GM19351 (cell line): ENCODE data around the gene RALGPS1.

Source experiments
- ATAC-seq: cut with Tn5 transposase; IDR thresholded peaks from one replicate; pipeline ENCODE4 v1.9.1; 2021; ENCODE audit warnings: mild to moderate bottlenecking, moderate library complexity; ENCODE audit not compliant: unreplicated experiment

RALGPS1 gene

DNA sequence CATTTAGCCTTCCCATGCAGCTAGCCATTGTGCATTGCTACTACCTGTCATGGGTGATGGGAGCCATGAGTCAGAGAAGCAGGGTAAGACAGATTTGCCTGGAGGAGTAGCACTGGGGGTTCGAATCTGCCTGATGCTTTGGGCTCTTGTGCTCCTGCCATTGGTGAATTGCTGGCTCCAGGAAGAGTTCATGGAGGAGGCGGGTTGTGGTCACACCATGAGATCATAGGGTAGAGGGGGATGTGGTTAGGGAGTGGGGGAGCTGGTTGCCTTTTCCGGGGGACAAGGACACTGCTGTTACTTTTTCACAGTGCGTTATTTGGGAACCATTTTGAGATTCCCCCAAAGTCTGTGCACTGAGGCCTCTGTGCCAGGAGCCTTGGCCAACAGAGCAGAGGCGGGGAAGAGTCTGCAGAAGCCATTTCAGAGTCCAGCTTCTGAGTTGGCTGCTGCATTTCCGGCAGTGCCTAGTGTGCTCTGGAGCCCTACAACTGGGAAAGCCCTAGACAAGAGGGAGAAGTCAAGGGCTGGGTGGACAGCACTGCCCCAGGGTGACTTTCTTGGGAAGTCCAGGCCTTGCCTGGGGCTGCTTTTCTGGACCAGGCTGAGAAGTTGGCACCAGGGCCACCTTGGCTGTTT lies 201.6 kb downstream of the RALGPS1 start:
- no peak for ATAC-seq

DNA sequence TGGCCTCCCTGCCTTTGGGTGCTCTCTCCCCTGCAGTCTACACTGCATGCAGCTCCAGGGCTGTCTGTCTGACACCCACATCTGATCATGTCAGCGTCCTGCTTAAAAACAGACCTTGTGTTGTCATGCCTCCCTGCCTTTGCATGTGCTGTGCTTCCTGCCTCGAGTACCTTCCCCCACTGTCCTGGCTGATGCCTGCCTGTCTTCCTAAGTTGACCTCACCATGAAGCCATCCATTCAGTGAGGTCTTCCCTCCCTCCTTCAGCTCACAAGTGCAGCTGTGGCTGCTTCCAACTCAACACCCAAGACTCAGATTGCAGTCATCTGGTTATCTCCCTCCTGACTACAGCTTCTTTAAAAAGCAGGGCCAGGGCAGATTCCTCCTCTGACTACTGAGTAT lies 202.4 kb downstream of the RALGPS1 start:
- no peak for ATAC-seq

DNA sequence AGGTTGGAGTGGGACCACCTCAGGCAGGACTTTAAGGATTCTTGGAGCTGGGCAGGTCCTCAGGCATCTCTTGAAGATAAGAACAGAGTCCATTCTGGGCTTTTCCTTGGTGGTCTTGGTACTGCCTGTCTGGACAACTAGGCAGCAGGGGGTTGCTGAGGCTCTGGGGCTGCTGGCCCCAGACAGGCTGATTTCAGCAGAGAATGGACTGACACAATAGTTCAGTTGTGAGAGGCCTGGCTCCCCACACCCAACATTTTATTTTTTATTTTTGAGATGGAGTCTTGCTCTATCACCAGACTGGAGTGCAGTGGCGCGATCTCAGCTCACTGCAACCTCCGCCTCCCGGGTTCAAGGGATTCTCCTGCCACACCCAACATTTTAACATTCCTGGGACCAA lies 203.2 kb downstream of the RALGPS1 start:
- no peak for ATAC-seq

DNA sequence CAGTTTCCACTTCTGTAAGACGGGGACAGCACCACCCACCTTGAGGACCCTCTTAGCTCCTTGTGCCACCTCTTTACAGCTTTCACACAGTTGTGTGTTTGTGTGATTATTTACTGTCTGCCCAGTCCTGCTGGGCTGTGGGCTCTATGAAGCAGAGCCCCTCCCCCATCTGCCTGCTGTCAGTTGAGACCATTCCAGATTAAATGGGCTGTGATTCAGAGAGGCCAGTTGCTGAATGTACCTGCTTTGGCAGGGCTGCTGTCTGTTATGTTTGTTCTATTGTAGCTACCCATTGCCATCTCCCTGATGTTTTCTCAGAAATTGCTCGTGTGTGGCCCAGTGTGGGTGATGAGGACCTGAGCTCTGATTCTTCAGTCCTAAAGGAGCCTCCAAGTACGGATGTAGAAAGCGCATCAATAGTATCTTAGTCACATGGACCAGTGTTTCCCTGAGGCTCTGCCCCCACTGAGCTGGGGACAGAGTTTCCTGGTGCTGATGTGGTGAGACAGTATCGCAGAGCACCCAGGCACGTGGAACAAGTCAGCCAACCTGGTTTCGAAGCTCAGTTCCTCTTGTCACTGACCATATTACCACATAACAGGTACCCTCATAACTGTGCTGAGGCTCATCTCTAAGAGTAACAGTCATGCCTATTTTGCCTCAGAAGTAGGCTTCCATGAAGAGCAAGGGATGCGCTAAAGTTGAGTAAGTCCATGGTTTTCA lies 204.2 kb downstream of the RALGPS1 start:
- no peak for ATAC-seq

DNA sequence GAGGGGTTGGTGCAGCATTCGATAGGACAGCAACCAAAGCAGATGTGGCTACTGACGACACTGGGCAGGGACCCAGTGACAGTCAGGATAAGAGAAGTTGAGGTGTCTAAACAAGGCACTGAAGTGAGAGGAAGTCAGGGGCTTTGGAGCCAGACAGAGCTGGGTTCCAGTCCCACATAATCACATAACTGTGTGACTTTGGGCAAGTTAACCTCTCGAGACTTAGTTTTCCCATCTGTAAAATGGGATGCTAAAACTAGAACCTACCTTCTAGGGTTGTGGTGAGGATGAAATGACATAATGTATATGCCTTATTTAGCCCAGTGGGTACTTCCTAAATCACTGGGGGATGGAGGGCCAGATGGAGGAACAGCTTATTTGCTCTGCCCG lies 204.7 kb downstream of the RALGPS1 start:
- ATAC-seq = no peak

DNA sequence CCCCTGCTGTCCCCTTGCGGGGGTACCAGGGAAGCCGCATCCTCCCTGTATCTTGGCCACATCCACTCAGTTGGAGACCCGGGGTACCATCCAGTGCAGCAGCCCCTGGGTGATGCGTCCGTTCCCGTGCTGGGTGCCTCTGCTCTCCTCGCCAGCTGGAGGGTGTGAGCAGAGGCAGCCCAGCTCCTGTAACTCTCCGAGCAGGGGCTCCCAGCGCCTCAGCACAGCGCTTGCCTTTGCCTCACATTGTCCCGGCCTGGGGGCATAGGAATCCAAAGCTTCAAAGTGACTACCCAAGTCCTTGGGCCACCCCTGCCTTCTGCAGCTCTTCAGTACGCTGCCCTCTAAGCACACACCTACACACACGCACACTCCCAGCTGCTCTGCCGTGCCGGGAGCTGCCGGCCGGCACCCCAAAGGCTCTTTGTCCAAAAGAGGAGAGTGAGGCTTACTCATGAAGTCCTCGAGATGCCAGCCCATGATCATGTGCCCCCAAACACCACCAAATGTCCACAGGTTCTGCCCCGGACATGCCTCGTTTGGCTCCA lies 207.1 kb downstream of the RALGPS1 start:
- ATAC-seq = no peak

DNA sequence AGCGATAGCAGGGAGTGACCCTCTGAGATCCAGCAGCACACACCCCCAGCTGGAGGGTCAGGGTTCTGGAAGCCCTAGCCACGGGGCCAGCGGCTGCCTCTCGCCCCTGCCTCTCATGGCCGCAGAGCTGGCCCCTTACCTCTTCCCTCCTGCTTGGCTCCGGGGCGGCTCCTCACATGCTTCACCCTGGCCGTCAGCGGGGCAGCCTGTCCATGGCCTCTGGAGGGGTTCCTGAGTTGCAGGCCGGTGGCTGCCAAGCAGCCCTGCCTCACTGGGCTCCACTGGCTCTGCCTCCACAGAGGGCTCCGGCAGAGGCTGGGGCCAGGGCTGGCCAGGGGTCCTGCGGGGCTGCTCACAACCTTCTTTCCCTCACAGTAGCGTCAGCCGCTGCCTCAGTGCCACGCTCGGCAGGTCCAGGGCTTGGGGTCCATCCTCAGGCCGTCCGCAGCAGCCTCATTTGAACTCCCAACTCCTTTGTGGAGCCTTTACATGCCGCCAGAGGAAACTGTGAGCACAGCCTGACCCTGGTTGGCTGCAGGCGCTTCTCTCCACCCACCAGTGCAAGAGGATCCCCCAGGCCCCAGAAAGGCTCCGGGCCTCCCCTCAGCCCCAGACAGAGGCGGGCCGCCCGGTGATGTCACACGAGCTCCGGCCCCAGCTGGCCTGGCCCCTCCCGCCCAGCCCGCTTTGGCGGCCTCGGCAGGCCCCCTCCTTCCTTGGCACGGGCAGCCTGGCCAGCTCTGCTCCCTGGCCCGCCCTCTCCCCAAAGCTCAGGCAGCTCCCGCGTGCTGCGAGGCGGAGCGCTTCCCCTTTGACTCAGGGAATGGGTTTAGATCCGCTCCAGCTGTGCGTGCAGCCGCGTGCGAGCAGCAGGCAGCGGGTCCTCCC lies 207.8 kb downstream of the RALGPS1 start, which contains the start of gene ANGPTL2:
ANGPTL2 (minus strand) TSS at position 460 of the 888 bp plus-strand sequence. CDS start 13,904 bp downstream, outside the sequence.
- no peak for ATAC-seq

DNA sequence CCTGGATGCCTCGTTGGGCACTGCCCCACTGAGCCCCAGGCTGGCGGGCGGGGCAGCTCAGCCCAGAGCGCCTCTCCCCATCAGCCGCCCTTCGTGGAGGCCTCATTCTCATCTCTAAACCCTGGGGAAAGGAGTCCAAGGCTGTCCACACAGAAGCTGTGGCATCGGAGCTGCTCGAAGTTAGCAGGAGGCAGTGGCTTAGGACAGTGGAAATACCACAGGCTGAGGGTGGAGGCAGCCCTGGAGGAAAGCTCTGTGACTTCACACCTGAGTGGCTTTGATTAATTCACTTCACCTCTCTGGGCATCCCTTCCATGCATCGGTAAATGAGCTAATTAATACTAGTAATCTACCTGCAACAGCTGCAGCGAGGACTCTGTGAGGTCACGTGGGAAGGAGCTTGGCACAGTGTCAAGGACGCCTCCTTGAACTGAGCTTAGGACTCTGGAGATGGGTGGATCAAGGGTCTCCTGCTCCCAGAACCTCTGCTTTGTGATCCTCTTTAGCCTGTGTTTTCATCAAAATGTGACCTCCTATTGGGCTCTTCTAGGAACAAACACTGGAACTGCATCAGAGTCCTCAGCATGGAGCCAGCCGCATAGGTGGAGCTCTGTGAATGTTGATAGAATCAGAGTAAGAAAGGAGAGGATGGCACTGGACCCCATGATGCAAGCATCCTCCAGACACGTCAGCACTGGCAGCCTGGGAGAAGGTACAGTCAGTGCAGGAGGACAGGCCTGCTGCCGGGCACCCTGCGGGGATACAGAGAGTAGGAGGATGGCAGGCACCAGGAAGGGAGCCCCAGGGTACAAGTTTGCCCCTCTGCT lies 208.7 kb downstream of the RALGPS1 start:
- no peak for ATAC-seq

DNA sequence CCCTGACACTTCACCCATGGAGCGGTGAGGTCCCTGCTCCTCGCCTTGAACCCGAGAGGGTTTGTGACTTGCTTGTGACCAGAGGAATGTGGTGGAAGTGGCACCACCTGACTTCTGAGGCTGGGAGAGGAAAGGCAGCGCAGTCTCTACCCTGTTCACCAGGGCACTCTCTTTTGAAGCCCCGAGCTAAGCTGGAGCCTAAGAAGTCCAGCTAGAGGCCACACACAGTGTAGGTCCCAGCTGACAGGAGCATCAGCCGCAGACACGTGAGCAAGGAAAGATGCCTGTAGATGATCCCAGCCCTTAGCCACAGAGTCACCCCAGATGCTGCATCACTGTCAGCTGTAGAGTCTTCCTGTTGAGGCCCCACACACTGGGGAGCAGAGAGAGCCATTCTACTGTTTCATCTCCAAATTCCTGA lies 209.5 kb downstream of the RALGPS1 start:
- no peak for ATAC-seq

DNA sequence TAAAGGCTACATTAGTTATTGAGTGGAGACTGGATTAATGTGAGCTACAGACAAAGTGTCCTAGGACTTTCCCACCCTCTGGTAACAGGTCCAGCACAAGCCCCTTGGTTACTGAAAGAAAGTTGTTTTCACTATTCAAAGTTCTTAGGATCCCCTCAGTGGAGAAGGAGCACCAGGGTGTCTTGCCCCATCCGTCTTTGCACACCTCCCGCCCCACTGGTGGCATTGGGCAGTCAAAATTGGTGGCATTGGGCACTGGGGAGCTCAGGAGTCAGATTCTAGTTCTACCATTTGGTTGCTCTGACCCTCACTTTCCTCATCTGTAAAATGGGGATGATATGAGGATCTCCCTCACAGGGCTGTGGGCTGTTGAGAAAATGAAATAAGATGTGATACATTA lies 210.2 kb downstream of the RALGPS1 start:
- ATAC-seq = no peak

DNA sequence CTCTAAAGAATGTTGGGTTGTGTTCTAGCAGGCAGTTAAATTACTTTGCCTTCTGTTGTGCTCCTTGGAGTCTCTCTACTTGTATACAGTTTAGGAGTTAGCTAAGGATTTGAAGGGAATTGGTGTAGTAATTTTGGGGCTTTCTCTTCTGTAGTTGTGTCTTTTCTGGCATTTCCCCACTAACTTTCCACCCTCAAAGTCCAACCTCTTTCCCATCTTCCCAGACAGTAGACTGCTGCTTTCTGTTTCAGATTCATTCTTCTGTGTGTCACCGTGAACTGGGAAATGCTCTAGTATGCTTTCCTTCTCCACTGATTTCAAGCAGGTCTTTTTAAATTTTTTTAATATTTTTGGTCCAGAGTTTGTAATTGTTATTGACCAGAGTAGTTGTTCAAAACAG lies 212.4 kb downstream of the RALGPS1 start:
- no peak for ATAC-seq

DNA sequence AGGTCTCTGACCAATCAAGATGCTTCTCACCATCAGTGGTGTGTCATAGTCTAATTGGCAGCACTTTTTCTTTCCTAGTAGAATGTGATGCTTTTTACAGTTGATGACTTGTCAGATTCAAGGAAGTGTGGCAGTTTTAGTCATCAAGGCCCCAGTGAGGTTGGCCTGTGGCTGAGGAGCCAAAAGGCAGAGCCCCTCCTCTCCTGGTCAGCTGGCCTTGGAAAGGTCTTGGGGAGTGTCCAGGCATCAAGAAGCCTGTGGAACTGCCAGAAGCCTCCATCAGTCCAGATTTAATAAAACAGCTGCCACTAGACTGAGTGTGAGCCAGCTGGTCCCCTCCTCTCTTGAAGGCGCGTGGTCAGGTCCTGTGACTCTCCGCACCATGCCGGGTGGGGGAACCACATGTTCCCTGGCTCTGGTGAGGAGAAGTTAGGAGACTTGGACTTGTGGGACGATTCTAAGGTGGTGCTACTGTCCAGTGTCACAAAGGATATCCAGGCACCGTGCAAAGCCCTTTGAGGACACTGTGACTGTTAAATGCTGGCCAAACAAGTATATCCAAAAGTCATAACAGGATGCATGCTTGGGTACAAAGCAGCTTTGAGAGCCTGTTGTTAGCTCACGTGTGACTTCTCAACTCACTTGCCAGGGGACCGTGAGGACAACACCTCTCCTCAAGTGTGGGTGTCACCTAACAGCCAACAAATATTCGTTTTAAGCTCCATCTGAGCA lies 213.9 kb downstream of the RALGPS1 start:
- no peak for ATAC-seq

DNA sequence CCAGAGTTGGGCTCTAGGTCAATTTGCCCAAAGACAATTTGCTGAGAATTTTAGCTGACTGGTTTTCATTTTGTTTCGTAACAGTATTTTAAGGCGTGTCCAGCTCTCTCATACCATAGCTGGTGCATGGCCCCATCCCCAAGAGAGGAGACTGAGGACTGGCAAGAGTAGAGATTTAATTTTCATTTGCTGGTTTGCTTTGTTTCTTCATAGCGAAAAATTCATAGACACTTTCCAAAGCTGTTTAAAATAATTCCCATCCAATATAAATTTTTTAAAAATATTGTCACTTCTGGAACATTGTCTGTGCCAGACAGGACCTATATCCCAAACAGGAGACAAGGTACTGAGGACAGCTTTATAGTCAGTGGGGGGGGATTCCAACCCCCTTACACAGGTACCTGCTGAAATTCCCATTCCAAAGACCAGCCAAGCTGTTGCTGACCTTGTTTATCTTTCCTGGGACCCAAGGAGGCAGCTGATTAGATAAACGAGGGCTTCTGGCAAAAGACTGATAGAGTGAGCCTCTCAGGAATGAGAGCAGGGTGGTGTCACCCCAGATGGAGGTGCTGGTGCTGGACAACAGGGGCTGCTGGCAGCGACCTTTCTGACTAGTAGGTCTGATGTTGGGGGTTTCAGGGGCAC lies 214.6 kb downstream of the RALGPS1 start:
- no peak for ATAC-seq

DNA sequence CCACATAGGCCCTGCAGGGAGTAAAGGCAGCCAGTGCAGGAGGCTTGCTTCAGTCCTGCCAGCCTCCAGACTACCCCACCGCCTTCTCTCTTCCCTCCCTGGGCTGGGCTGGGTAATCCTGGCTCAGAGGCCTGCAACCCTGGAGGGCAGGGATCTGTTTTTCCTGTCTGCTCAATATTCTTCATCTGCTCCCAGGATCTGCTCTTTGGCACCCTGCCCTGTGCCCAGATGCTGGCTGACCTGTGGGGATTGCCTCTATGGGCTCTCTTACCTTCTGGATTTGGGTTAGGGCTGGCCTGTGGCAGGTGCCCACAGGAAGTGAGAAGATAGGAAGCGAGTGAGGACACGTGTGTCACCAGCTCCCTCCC lies 215.1 kb downstream of the RALGPS1 start:
- no peak for ATAC-seq

DNA sequence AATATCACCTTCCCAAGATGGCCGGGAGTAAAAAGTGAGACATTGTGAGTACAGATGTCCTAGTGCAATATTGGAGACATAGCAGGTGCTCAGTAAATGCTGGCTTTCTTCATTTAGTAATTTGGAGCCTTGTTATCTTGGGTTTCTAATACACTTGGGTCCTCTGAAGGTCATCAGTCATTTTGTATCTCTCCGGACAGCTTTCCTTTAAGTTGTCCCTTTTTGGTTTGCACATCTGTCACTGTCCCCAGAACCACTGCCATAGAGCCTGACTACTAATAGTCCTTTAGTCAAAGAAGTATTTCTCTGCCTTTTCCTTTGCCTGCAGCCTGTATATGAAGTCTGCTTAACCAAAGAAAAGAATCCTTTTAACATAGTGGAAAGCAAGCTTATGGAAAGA lies 215.7 kb downstream of the RALGPS1 start:
- no peak for ATAC-seq

DNA sequence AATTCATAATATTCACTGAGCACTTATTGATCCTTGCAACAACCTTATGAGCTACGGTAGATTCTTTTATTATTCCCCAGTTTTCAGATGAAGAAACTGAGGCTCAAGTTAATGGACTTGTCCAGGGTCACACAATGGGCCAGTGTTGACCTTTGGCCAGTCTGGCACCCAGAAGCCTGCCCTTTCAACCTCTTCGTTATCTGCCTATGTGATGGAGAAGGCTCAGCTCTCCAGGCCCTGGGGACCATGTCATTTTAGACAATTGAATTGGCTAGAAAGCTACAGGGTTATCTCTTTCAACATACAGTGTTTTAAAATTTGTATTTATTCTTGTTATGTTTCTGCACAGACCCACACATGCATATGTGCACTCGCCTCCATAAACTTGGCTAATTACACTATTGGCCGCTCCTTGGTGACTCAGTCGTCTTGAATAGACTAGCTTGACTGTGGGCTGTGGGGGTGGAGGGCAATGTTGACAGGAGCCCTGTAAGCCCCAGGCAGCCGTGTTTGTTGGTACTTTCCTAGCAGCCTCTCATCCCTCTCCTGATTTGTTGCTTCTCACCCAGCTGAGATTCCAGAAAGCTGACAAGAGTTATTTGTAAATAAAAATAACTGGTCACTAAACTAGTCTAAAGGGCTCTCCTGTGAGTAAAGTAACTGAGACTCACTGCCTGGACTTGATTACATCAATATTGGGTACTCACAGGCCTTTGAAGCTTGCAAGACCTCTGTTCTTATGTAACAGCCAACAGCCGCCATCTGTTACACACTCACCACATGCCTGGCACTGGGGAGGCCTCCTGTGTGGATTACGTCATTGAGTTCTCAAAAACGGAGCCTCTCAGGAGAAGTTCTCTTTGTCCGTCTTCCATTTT lies 216.3 kb downstream of the RALGPS1 start:
- no peak for ATAC-seq

DNA sequence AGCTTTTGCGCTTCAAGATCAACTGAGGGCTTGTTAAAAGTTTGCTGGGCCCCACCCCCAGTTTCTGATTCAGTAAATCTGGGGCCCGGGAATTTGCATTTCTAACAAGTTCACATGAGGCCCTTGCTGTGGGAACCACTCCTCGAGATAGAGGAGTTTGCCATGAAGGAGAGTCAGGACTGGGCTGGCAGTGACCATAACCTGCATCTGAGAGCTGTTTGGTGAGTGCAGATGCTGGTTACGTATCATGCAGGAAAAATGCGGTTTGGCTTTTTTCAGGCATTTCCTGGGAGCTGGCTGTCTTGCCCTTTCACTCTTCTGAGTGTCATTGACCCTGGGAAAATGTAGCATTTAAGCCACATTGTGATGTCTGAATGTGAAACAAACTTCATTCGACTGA lies 217.3 kb downstream of the RALGPS1 start:
- no peak for ATAC-seq

DNA sequence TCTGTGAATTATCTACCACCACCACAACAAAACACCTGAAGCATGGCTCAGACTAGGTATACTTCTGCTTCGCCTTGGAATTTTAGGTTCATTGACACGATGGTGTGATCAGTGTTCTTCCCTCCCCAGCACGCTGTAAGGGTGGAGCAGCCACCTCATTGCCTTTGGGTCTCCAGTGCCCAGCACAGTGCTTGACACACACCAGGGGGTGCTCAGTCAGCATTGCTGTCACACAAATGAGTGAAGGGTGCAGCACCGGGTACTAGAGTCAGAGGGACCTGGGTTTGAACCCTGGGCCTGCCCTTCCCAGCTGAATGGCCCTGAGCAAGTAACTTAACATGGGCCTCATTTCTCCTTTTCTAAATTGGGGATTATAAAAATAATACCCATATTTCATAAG lies 217.8 kb downstream of the RALGPS1 start:
- ATAC-seq = no peak
